WTC11 (cell line): ENCODE results near the gene PHTF1.

Experiments used
- ATF2 ChIP-seq: sonication (generic); formaldehyde crosslinking; IDR thresholded peaks from 2 replicates; pipeline ENCODE4 v1.8.1; 2022; ENCODE audit warnings: low read depth, missing genetic modification reagents, borderline replicate concordance
- ATF3 ChIP-seq: sonication (generic); formaldehyde crosslinking; conservative IDR thresholded peaks from 2 replicates; pipeline ENCODE4 v1.8.1; 2022; ENCODE audit warnings: mild to moderate bottlenecking, missing genetic modification reagents
- CTCF ChIP-seq: fragments of 200-600 bp; IDR thresholded peaks from 2 replicates; pipeline ENCODE4 v1.8.0; 2022; ENCODE audit warnings: antibody characterized with exemption
- IRF1 ChIP-seq: sonication (generic); formaldehyde crosslinking; IDR thresholded peaks from 2 replicates; pipeline ENCODE4 v1.8.0; 2023; ENCODE audit warnings: missing genetic modification reagents
- JUN ChIP-seq: sonication (generic); formaldehyde crosslinking; IDR thresholded peaks from 2 replicates; pipeline ENCODE4 v1.8.0; 2023; ENCODE audit warnings: mild to moderate bottlenecking, missing genetic modification reagents
- MLX ChIP-seq: sonication (generic); formaldehyde crosslinking; IDR thresholded peaks from 2 replicates; pipeline ENCODE4 v1.8.1; 2023; ENCODE audit warnings: mild to moderate bottlenecking, missing genetic modification reagents, moderate library complexity
- ZNF232 ChIP-seq: sonication (generic); formaldehyde crosslinking; IDR thresholded peaks from 2 replicates; pipeline ENCODE4 v1.8.0; 2022; ENCODE audit warnings: mild to moderate bottlenecking, missing genetic modification reagents

- TF ChIP-seq IRF1 (CRISPR knock-in tag) (no peak), ZNF232 (CRISPR knock-in tag) (no peak), ATF3 (CRISPR knock-in tag) (no peak), CTCF (no peak), ATF2 (CRISPR knock-in tag) (no peak), MLX (CRISPR knock-in tag) (no peak), JUN (CRISPR knock-in tag) (no peak)
Measured at GRCh38 chr1:113686891-113687618, 72.2 kb downstream of the PHTF1 start.
